ENCODE measurements around the gene TRIM63. TPM values are rescaled to one million over a fixed set of nuclear protein-coding genes. Genes with fewer than 3 reads are reported as not detected.

TRIM63 gene
- total RNA-seq, 4 donors from 2014 or later, result 0.39 to 1.5 TPM; not detected in 2

DNA sequence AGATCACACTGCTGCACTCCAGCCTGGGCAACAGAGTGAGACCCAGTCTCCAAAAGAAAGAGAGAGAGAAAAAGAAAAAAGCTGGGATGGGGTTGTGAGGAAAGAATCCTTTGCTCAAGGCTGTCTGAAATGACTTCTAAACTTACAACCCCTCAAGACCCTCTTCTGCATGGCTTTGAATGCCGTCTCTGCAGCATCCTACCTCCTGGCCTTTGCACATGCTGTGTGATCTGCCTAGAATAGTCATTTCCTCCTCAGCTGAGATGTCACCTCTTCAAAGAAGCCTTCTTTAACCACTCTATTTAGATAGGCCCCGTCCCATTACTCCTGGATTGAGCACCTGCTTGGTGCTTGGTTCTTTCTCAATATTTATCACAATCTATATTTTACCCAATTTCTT, 17.4 kb upstream of the TRIM63 start:
- DNase-seq, result no peak
- H3K4me3 ChIP-seq (replicated peaks in 1 of 3), result no peak overlapping the region
- no peaks in the 10 kb centered on the region for H3K36me3 ChIP-seq
- no peak overlapping the region for H3K27ac ChIP-seq
- 83 to 92% methylated on average over 2 of the region's 2 CpGs for WGBS, 2 donors
- TF ChIP-seq POLR2A (IDR thresholded peaks at IDR 0.05), result no peak
- TF ChIP-seq, protein P1, sequence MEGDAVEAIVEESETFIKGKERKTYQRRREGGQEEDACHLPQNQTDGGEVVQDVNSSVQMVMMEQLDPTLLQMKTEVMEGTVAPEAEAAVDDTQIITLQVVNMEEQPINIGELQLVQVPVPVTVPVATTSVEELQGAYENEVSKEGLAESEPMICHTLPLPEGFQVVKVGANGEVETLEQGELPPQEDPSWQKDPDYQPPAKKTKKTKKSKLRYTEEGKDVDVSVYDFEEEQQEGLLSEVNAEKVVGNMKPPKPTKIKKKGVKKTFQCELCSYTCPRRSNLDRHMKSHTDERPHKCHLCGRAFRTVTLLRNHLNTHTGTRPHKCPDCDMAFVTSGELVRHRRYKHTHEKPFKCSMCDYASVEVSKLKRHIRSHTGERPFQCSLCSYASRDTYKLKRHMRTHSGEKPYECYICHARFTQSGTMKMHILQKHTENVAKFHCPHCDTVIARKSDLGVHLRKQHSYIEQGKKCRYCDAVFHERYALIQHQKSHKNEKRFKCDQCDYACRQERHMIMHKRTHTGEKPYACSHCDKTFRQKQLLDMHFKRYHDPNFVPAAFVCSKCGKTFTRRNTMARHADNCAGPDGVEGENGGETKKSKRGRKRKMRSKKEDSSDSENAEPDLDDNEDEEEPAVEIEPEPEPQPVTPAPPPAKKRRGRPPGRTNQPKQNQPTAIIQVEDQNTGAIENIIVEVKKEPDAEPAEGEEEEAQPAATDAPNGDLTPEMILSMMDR (IDR thresholded peaks at IDR 0.05), result no peak
- intact Hi-C loops (cut with DNase I), result no loop called here
- H3K4me1 ChIP-seq, result peaks cover 0 to 4% of the 10 kb centered on the region in 2 donors
- H3K27me3 ChIP-seq, result no peaks in the 10 kb centered on the region
- H3K9me3 ChIP-seq, result no peaks in the 10 kb centered on the region

- intact Hi-C loops (cut with DNase I), result no loop called here
- 39 to 45% methylated on average over 2 of the region's 2 CpGs for WGBS, 2 donors
- Histone ChIP-seq H3K9me3 (no peaks in the 10 kb centered on the region), H3K36me3 (no peaks in the 10 kb centered on the region), H3K4me1 (peaks cover 0 to 4% of the 10 kb centered on the region in 2 donors), H3K27ac (no peak overlapping the region), H3K27me3 (no peaks in the 10 kb centered on the region), H3K4me3 (replicated peaks in 1 of 3) (no peak overlapping the region)
- peak; percentile 72 to 75 for DNase-seq
- TF ChIP-seq POLR2A (IDR thresholded peaks at IDR 0.05), result no peak
- TF ChIP-seq, protein P1 (IDR thresholded peaks at IDR 0.05), result no peak
These were observed 16.7 kb upstream of the TRIM63 start for GRCh38 chr1:26084091-26084561.

DNA sequence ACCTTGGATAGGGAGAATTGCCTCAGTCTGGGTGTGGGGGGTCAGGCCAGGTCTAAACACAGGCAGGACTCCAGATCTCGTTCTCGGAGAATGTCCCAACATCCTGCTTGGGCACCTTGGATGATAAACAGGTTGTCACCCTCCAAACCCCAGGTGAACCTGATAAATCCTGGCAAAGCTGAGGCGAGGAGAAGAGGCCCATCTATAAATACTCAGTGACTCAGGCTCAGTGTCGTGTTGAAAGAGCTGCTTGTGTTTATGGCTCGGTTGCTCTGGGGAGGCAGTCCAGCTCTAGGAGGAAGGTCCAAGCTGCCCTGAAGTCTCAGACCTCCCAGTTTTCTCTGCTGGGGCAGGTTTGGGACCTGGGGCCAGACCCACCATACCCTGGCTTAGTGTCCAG, 15.8 kb upstream of the TRIM63 start:
- Histone ChIP-seq H3K27ac (no peak overlapping the region), H3K4me1 (peaks cover 7 to 10% of the 10 kb centered on the region in 2 donors), H3K4me3 (replicated peaks in 1 of 3) (no peak overlapping the region), H3K9me3 (no peaks in the 10 kb centered on the region), H3K27me3 (no peaks in the 10 kb centered on the region), H3K36me3 (no peaks in the 10 kb centered on the region)
- DNase-seq, result no peak
- TF ChIP-seq POLR2A (IDR thresholded peaks at IDR 0.05), result no peak
- TF ChIP-seq, protein P1 (IDR thresholded peaks at IDR 0.05), result no peak
- intact Hi-C loops (cut with DNase I), result no loop called here
- 62 to 71% methylated on average over 5 of the region's 5 CpGs for WGBS, 2 donors

- Histone ChIP-seq H3K4me1 (peaks cover 7 to 11% of the 10 kb centered on the region in 2 donors), H3K27me3 (no peaks in the 10 kb centered on the region), H3K9me3 (no peaks in the 10 kb centered on the region), H3K4me3 (replicated peaks in 1 of 3) (no peak overlapping the region), H3K36me3 (no peaks in the 10 kb centered on the region), H3K27ac (no peak overlapping the region)
- intact Hi-C loops (cut with DNase I), result no loop called here
- DNase-seq, result no peak
- TF ChIP-seq, protein P1 (IDR thresholded peaks at IDR 0.05), result no peak
- TF ChIP-seq POLR2A (IDR thresholded peaks at IDR 0.05), result no peak
- WGBS, 2 donors, result 85 to 94% methylated on average over 3 of the region's 3 CpGs
These were observed 14.6 kb upstream of the TRIM63 start for GRCh38 chr1:26082020-26082350.

DNA sequence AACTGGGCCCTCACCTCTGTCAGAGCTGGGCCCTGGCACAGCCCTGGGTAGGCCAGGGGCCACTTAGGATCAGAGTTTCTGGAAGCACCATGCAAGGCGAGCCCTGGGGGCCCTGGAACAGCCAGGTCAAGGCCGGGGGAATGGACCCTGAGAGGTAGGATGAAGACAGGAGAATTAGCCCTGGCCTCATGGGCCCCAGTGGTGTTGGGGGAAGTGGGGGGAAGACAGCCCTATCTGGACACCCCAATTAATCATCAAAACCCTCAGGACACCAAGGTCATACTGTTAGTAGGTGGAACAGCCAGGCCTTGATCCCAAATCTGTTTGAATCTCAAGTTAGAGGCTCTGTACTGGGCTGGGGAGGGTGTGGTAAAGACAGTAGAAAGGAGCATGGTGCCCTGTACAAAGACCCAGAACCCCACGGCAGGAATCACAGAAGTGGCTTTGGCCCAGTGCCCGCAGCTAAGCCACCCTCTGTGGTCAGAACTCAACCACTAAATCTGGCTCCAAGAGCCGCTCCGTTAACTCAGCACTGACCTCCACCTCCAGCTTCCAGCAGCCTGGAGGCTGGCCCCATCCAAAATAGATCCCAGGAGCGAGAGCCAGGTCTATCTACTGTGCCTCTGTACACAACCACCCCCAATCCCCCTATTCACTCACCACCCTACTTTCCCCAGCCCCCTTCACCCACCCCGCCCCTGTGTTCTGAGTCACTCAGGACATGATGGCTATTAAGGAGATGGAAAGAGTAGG, 14.0 kb upstream of the TRIM63 start:
- peak; percentile 22 to 24 for DNase-seq
- H3K27me3 ChIP-seq, result no peaks in the 10 kb centered on the region
- no peak for TF ChIP-seq POLR2A (IDR thresholded peaks at IDR 0.05)
- TF ChIP-seq, protein P1 (IDR thresholded peaks at IDR 0.05), result no peak
- no peak overlapping the region for H3K27ac ChIP-seq
- H3K4me3 ChIP-seq (replicated peaks in 1 of 3), result no peak overlapping the region
- no peaks in the 10 kb centered on the region for H3K9me3 ChIP-seq
- peaks cover 7 to 11% of the 10 kb centered on the region in 2 donors for H3K4me1 ChIP-seq
- intact Hi-C loops (cut with DNase I), result no loop called here
- WGBS, 2 donors, result 80 to 82% methylated on average over 8 of the region's 8 CpGs
- no peaks in the 10 kb centered on the region for H3K36me3 ChIP-seq
